Esophagus squamous epithelium (tissue), 4 donors: Measurements from ENCODE around the gene NAV2.

ENCODE experiments used
- CTCF ChIP-seq, 6 experiments: fragments of 450-650 bp in 4 of 6; fragments of 200-600 bp in 2 of 6; sonication (generic) in 2 of 6; IDR thresholded peaks; one replicate each; pipeline ENCODE4 v1.5.1; 2016 to 2019; ENCODE audit warnings: antibody characterized with exemption in 6 of 6, mild to moderate bottlenecking in 4 of 6, moderate library complexity in 4 of 6
- POLR2A ChIP-seq, 4 donors: fragments of 450-650 bp; IDR thresholded peaks; one replicate each; pipeline ENCODE4 v1.6.1; 2017; ENCODE audit warnings: antibody characterized with exemption in 4 of 4, mild to moderate bottlenecking in 4 of 4, moderate library complexity in 3 of 4

- TF ChIP-seq POLR2A (IDR thresholded peaks at IDR 0.05) (no peak), CTCF (IDR thresholded peaks at IDR 0.05) (no peak)
Measured at GRCh38 chr11:20078846-20079245, 366.2 kb downstream of the NAV2 start.
